Calu3 (cell line): ENCODE measurements around the gene ZNF618. TPM values are rescaled to one million over a fixed set of nuclear protein-coding genes. Genes with fewer than 3 reads are reported as not detected.

Experiments used
- BruUV-seq: library from RNA; stranded (reverse); fragments of 400-500 nt; replicated peaks from 2 replicates; lab custom pipeline; 2021; lab: Mats Ljungman, UMichigan
- CTCF ChIA-PET: fragments of 300-600 bp; sonication (Branson Sonifier 250); formaldehyde crosslinking; loops from one replicate; lab custom pipeline; 2022; ENCODE audit warnings: antibody characterized with exemption; lab: Charles Lee
- DNase-seq: peaks from one replicate; pipeline ENCODE4 v3.0.0; 2022
- H3K27ac Mint-ChIP-seq: one replicate; pipeline ENCODE4 v1.8.0; 2022; ENCODE audit warnings: mixed read lengths; ENCODE audit not compliant: unreplicated experiment
- H3K27me3 Mint-ChIP-seq: one replicate; pipeline ENCODE4 v1.8.0; 2022; ENCODE audit warnings: mixed read lengths; ENCODE audit not compliant: unreplicated experiment
- H3K36me3 Mint-ChIP-seq: one replicate; pipeline ENCODE4 v1.8.0; 2022; ENCODE audit warnings: mild to moderate bottlenecking, moderate library complexity, mixed read lengths; ENCODE audit not compliant: insufficient read depth, unreplicated experiment
- H3K4me1 Mint-ChIP-seq: one replicate; pipeline ENCODE4 v1.8.0; 2022; ENCODE audit warnings: mild to moderate bottlenecking, low read depth, mixed read lengths; ENCODE audit not compliant: unreplicated experiment
- H3K4me3 Mint-ChIP-seq: one replicate; pipeline ENCODE4 v1.8.0; 2022; ENCODE audit warnings: mild to moderate bottlenecking, low read depth, moderate library complexity, mixed read lengths; ENCODE audit not compliant: unreplicated experiment
- H3K9me3 Mint-ChIP-seq: one replicate; pipeline ENCODE4 v1.8.0; 2022; ENCODE audit warnings: low read depth, mixed read lengths; ENCODE audit not compliant: unreplicated experiment
- CTCF ChIP-seq: fragments of 200-600 bp; IDR thresholded peaks from one replicate; pipeline ENCODE4 v1.8.0; 2022; ENCODE audit warnings: antibody characterized with exemption; ENCODE audit not compliant: unreplicated experiment
- intact Hi-C: fragments of 100-400 bp; cut with micrococcal nuclease; formaldehyde crosslinking; loops from one replicate; pipeline ENCODE4 v1.10.0; 2022; ENCODE audit not compliant: unreplicated experiment
- total RNA-seq: library from RNA; stranded (reverse); gene quantifications from 2 replicates; pipeline ENCODE4 v1.2.3, GENCODE V29; 2022

ZNF618 gene
- total RNA-seq, 1 experiment from 2014 or later: 20.3 TPM

GRCh38 chr9:114060711-114061110, 184.6 kb downstream of the ZNF618 start:
- TF ChIP-seq CTCF: no peak
- Mint-ChIP-seq H3K4me3 (no peak overlapping the region), H3K4me1 (peaks cover 8% of the 10 kb centered on the region), H3K9me3 (no peaks in the 10 kb centered on the region), H3K27ac (no peak overlapping the region), H3K36me3 (no peaks in the 10 kb centered on the region), H3K27me3 (no peaks in the 10 kb centered on the region)
- intact Hi-C loops: no loop called here
- no TSS peak for BruUV-seq
- CTCF ChIA-PET: no interaction called here
- no peak for DNase-seq

GRCh38 chr9:114061292-114061691, 185.2 kb downstream of the ZNF618 start:
- H3K4me3 Mint-ChIP-seq: no peak overlapping the region
- H3K27ac Mint-ChIP-seq: no peak overlapping the region
- H3K9me3 Mint-ChIP-seq: no peaks in the 10 kb centered on the region
- CTCF ChIA-PET: no interaction called here
- BruUV-seq: no TSS peak
- DNase-seq: no peak
- TF ChIP-seq CTCF: no peak
- peaks cover 8% of the 10 kb centered on the region for H3K4me1 Mint-ChIP-seq
- no peaks in the 10 kb centered on the region for H3K27me3 Mint-ChIP-seq
- intact Hi-C loops: no loop called here
- no peaks in the 10 kb centered on the region for H3K36me3 Mint-ChIP-seq

- no peaks in the 10 kb centered on the region for H3K27me3 Mint-ChIP-seq
- intact Hi-C loops: no loop called here
- peaks cover 8% of the 10 kb centered on the region for H3K4me1 Mint-ChIP-seq
- H3K9me3 Mint-ChIP-seq: no peaks in the 10 kb centered on the region
- CTCF ChIA-PET: no interaction called here
- no peak for DNase-seq
- BruUV-seq: no TSS peak
- H3K36me3 Mint-ChIP-seq: no peaks in the 10 kb centered on the region
- no peak for TF ChIP-seq CTCF
- no peak overlapping the region for H3K27ac Mint-ChIP-seq
- H3K4me3 Mint-ChIP-seq: no peak overlapping the region
Observed at GRCh38 chr9:114061830-114062474, 185.8 kb downstream of the ZNF618 start.

- Mint-ChIP-seq H3K36me3 (no peaks in the 10 kb centered on the region), H3K9me3 (no peaks in the 10 kb centered on the region), H3K4me1 (peaks cover 8% of the 10 kb centered on the region), H3K4me3 (no peak overlapping the region), H3K27me3 (no peaks in the 10 kb centered on the region), H3K27ac (no peak overlapping the region)
- intact Hi-C loops: no loop called here
- DNase-seq: no peak
- BruUV-seq: no TSS peak
- TF ChIP-seq CTCF: no peak
- CTCF ChIA-PET: no interaction called here
Observed at GRCh38 chr9:114065304-114065703, 189.2 kb downstream of the ZNF618 start.
